Urinary bladder (tissue), 4 donors: Measurements from ENCODE around the gene RBBP8. TPM values are rescaled to one million over a fixed set of nuclear protein-coding genes. Genes with fewer than 3 reads are reported as not detected.

ENCODE experiments used
- DNase-seq: peaks from one replicate; pipeline ENCODE4 v3.0.0-alpha.2; 2015; ENCODE audit errors: extremely low spot score
- H3K27ac ChIP-seq: one replicate; pipeline ENCODE4 v1.5.1; 2013; ENCODE audit warnings: low read depth, mild to moderate bottlenecking, moderate library complexity
- H3K36me3 ChIP-seq: one replicate; pipeline ENCODE4 v1.6.1; 2013; ENCODE audit warnings: mild to moderate bottlenecking, moderate library complexity; ENCODE audit not compliant: insufficient read depth
- H3K4me1 ChIP-seq: one replicate; pipeline ENCODE4 v1.6.1; 2013; ENCODE audit warnings: mild to moderate bottlenecking, moderate library complexity; ENCODE audit not compliant: insufficient read depth
- H3K4me3 ChIP-seq: one replicate; pipeline ENCODE4 v1.5.1; 2013; ENCODE audit warnings: low read depth, low read length
- WGBS: extraction: QIAGEN DNeasy Blood & Tissue Kit; methylation state at CpG from one replicate; pipeline ENCODE4 v1.1.7; 2013; 5-methylcytosine and 5-hydroxymethylcytosine counted together
- polyA plus RNA-seq: library from polyadenylated mRNA; stranded (reverse); fragments of 200-250 nt; gene quantifications from one replicate; pipeline ENCODE4 v1.2.3, GENCODE V29; 2013
- total RNA-seq: library from RNA; depleted of rRNA; stranded (reverse); fragments of >200 nt; gene quantifications from one replicate; pipeline ENCODE4 v1.2.3, GENCODE V29; 2014
- donor health status: healthy with polysubstance abuse.
- donor health status: healthy.

Gene RBBP8
- total and polyA plus RNA-seq, 2 donors = 13.0 to 48.3 TPM

- no peak overlapping the region for H3K4me3 ChIP-seq
- 92% methylated on average over 3 of the region's 3 CpGs for WGBS
- peaks cover 8% of the 10 kb centered on the region for H3K36me3 ChIP-seq
- no peak overlapping the region for H3K27ac ChIP-seq
- DNase-seq = no peak
- H3K4me1 ChIP-seq = no peaks in the 10 kb centered on the region
Measured at GRCh38 chr18:22987547-22988189, 54.5 kb downstream of the RBBP8 start.

GRCh38 chr18:22988208-22988607, 55.1 kb downstream of the RBBP8 start:
- Histone ChIP-seq H3K36me3 (peaks cover 8% of the 10 kb centered on the region), H3K4me1 (no peaks in the 10 kb centered on the region), H3K27ac (no peak overlapping the region), H3K4me3 (no peak overlapping the region)
- 97% methylated on average over 3 of the region's 3 CpGs for WGBS
- DNase-seq = no peak

GRCh38 chr18:22998344-22998743, 65.2 kb downstream of the RBBP8 start:
- no peak overlapping the region for H3K27ac ChIP-seq
- H3K4me3 ChIP-seq = no peak overlapping the region
- H3K4me1 ChIP-seq = no peaks in the 10 kb centered on the region
- H3K36me3 ChIP-seq = peaks cover 2% of the 10 kb centered on the region
- WGBS = 90% methylated on average over 3 of the region's 3 CpGs
- no peak for DNase-seq

GRCh38 chr18:22999212-22999611, 66.1 kb downstream of the RBBP8 start:
- DNase-seq = no peak
- H3K4me1 ChIP-seq = no peaks in the 10 kb centered on the region
- peaks cover 2% of the 10 kb centered on the region for H3K36me3 ChIP-seq
- no peak overlapping the region for H3K4me3 ChIP-seq
- H3K27ac ChIP-seq = no peak overlapping the region
- 100% methylated on average over 1 of the region's 1 CpG for WGBS

- no peak for DNase-seq
- Histone ChIP-seq H3K36me3 (peaks cover 2% of the 10 kb centered on the region), H3K4me1 (no peaks in the 10 kb centered on the region), H3K27ac (no peak overlapping the region), H3K4me3 (no peak overlapping the region)
- WGBS = 93% methylated on average over 2 of the region's 2 CpGs
Measured at GRCh38 chr18:22999647-23000046, 66.5 kb downstream of the RBBP8 start.

- 86% methylated on average over 3 of the region's 3 CpGs for WGBS
- no peak overlapping the region for H3K27ac ChIP-seq
Measured at GRCh38 chr18:23003289-23003688, 70.2 kb downstream of the RBBP8 start.

DNA sequence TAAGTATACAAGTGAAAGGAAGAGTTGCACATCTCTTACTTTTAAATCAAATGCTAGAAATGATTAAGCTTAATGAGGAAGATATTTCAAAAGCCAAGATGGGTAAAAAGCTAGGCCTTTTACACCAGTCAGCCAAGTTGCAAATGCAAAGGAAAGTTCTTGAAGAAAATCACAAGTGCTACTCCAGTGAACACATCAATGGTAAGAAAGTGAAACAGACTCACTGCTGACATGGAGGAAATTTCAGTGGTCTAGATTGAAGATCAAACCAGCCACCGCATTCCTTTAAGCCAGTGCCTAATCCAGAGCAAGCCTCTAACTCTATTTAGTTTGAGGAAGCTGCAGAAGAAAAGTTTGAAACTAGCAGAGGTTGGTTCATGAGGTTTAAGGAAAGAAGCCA, 79.1 kb downstream of the RBBP8 start:
- Histone ChIP-seq H3K36me3 (no peaks in the 10 kb centered on the region), H3K4me1 (no peaks in the 10 kb centered on the region), H3K27ac (no peak overlapping the region), H3K4me3 (no peak overlapping the region)
- 99% methylated on average over 1 of the region's 1 CpG for whole genome bisulfite sequencing
- DNase-seq = no peak

More at GRCh38 chr18:23003289-23003688, 70.2 kb downstream of the RBBP8 start:
- DNase-seq = no peak
- Histone ChIP-seq H3K4me1 (no peaks in the 10 kb centered on the region), H3K36me3 (peaks cover 2% of the 10 kb centered on the region), H3K4me3 (no peak overlapping the region)

DNA sequence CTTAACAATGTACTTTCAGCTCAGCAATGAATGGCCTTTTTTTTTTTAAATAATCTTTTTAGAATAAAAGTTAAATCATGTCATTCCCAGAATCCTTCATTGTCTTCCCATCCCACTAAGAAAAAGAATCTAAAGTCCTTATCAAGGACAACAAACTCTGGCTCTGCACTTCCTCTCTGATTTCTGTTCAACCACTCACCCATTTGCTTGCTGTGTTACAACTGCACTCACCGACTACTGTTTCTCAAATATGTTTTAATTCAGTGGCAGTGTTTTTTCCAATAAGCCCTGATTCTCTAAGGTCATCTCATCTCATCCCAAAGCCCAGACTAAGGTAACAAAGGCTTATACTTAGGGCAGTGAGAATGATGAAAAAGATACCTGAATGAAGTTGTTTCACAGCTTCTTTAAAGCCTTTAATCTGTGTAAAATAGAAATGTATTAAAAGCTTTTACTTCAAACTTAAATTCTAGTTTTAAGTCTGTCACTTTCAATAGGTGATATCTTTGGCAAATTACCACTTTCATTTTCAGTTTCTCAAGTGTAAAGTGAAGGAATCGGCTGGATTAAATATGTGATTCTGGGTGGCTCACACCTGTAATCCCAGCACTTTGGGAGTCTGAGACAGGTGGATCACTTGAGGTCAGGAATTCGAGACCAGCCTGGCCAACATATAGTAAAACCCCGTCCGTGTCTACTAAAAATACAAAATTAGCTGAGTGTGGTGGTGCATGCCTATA, 87.6 kb downstream of the RBBP8 start:
- DNase-seq = no peak
- Histone ChIP-seq H3K4me3 (no peak overlapping the region), H3K36me3 (peaks cover 4% of the 10 kb centered on the region), H3K27ac (no peak overlapping the region), H3K4me1 (no peaks in the 10 kb centered on the region)
- WGBS = 84% methylated on average over 5 of the region's 5 CpGs

- 91% methylated on average over 2 of the region's 2 CpGs for WGBS
- no peaks in the 10 kb centered on the region for H3K4me1 ChIP-seq
- H3K27ac ChIP-seq = no peak overlapping the region
- H3K36me3 ChIP-seq = peaks cover 4% of the 10 kb centered on the region
- H3K4me3 ChIP-seq = no peak overlapping the region
- no peak for DNase-seq
Measured at GRCh38 chr18:23021623-23022022, 88.5 kb downstream of the RBBP8 start.

DNA sequence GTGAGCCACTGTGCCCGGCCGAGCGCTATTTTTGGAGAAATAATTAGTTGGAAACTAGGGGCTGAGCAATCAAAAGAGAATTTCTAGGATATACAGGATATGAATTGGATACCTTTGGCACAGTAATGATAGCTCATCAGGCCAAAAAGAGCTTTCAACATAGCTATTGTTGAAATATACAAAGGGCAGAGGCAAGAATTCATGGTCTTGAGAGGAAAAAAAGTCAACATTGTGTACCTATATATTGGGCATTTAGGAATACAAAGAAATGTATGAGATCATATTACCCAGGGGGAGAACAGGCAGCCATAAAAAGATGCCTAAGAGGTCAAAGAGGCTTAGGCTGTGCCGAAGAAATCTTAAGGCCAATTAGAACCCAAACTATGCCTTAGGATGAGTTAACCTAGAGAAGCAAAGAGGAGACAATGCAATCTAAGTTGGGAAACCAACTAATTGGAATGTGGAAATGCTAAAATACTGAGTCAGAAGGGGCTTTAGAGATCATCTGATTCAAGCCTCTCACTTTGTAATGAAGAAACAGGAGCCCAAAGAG, 99.0 kb downstream of the RBBP8 start:
- no peak overlapping the region for H3K4me3 ChIP-seq
- H3K36me3 ChIP-seq = no peaks in the 10 kb centered on the region
- 76% methylated on average over 4 of the region's 4 CpGs for WGBS
- no peak overlapping the region for H3K27ac ChIP-seq
- no peaks in the 10 kb centered on the region for H3K4me1 ChIP-seq
- no peak for DNase-seq

GRCh38 chr18:23033056-23033455, 99.9 kb downstream of the RBBP8 start:
- no peaks in the 10 kb centered on the region for H3K4me1 ChIP-seq
- WGBS = 89% methylated on average over 5 of the region's 5 CpGs
- no peak for DNase-seq
- H3K36me3 ChIP-seq = no peaks in the 10 kb centered on the region
- no peak overlapping the region for H3K27ac ChIP-seq
- no peak overlapping the region for H3K4me3 ChIP-seq

- WGBS = 74% methylated on average over 3 of the region's 3 CpGs
- Histone ChIP-seq H3K27ac (no peak overlapping the region), H3K4me1 (no peaks in the 10 kb centered on the region), H3K4me3 (no peak overlapping the region), H3K36me3 (no peaks in the 10 kb centered on the region)
- no peak for DNase-seq
Measured at GRCh38 chr18:23036660-23037201, 103.6 kb downstream of the RBBP8 start.

- H3K4me1 ChIP-seq = no peaks in the 10 kb centered on the region
- DNase-seq = no peak
- H3K36me3 ChIP-seq = no peaks in the 10 kb centered on the region
- H3K4me3 ChIP-seq = no peak overlapping the region
- WGBS = 96% methylated on average over 2 of the region's 2 CpGs
- H3K27ac ChIP-seq = no peak overlapping the region
Measured at GRCh38 chr18:23037646-23038045, 104.5 kb downstream of the RBBP8 start.

- no peak for DNase-seq
- Histone ChIP-seq H3K27ac (no peak overlapping the region), H3K4me3 (no peak overlapping the region), H3K36me3 (no peaks in the 10 kb centered on the region), H3K4me1 (no peaks in the 10 kb centered on the region)
- WGBS = 69% methylated on average over 4 of the region's 4 CpGs
Measured at GRCh38 chr18:23038712-23039111, 105.6 kb downstream of the RBBP8 start.
